ENCODE measurements around the gene TAGLN2. TPM values are rescaled to one million over a fixed set of nuclear protein-coding genes. Genes with fewer than 3 reads are reported as not detected.
A peak's percentile ranks its signal among the peaks of the same experiment; 100 is the strongest.

TAGLN2 gene
- total and polyA plus RNA-seq, 9 of the 15 experiments (the other 6 are each of a cell fraction or from before 2014, with no cell fraction given), result 192 to 683 (median 455) TPM

DNA sequence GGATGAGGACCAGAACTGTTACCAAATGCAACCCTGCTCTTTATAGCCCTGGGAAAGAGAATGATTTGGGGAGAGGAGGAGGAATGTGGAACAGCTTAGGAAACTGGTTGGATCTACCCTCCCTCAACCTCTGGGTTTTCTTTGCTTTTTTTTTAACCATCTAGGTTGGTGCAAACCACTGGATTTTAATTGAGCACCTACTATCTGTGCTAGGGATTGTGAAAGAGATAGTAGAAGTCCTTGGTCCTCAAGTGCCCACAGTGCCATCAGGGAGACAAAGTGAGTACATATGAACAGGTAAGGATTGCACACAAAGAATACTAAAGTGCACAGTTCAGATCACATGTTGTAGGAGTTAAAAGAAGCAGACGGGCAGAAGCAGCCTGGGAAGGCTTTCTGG lies 4.7 kb downstream of the TAGLN2 start:
- no TSS peak for BruUV-seq (replicated peaks)
- H3K9me1 ChIP-seq (ENCODE audit: control insufficient read depth, insufficient read depth, low read length), result peaks cover 12% of the 10 kb centered on the region
- no peaks in the 10 kb centered on the region for H3K27me3 ChIP-seq (ENCODE audit: control insufficient read depth in 2 of 2, insufficient read depth in 2 of 2, low read length in 2 of 2)
- H2AFZ ChIP-seq (ENCODE audit: low read depth, low read length), result no peak overlapping the region
- POLR2A ChIA-PET, result interaction anchor here (0.8 to 0.9 kb wide), 2 partner anchors 9 to 17 kb away, joined by 4 read pairs; no protein-coding TSS in a partner anchor
- CTCF ChIA-PET (ENCODE audit: low intra/inter-chr PET ratio), result no interaction called here
- ATAC-seq, result no peak
- 58% methylated on average over 1 of the region's 1 CpG for WGBS (ENCODE audit: insufficient coverage, low coverage, missing lambda C conversion rate)
- TF ChIP-seq, protein P1, sequence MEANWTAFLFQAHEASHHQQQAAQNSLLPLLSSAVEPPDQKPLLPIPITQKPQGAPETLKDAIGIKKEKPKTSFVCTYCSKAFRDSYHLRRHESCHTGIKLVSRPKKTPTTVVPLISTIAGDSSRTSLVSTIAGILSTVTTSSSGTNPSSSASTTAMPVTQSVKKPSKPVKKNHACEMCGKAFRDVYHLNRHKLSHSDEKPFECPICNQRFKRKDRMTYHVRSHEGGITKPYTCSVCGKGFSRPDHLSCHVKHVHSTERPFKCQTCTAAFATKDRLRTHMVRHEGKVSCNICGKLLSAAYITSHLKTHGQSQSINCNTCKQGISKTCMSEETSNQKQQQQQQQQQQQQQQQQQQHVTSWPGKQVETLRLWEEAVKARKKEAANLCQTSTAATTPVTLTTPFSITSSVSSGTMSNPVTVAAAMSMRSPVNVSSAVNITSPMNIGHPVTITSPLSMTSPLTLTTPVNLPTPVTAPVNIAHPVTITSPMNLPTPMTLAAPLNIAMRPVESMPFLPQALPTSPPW (CRISPR knock-in tag; IDR thresholded peaks at IDR 0.05), result 0 out of 2 replicates have a peak, but pooled peaks have one; percentile 18
- TF ChIP-seq HNRNPUL1 (IDR thresholded peaks at IDR 0.05; ENCODE audit: low read length), result no peak
- no peak for TF ChIP-seq ZFP36 (IDR thresholded peaks at IDR 0.05; ENCODE audit: low read depth, low read length, partially characterized antibody)
- peaks cover 39% of the 10 kb centered on the region for H4K20me1 ChIP-seq (replicated peaks; ENCODE audit: control insufficient read depth, insufficient read depth, low read length)
- in situ Hi-C loops (cut with MboI), result no loop called here
- peaks cover 24 to 44% of the 10 kb centered on the region in 2 experiments for H3K4me1 ChIP-seq (replicated peaks in 1 of 2; ENCODE audit: control insufficient read depth in 2 of 2, insufficient read depth in 2 of 2, low read length in 2 of 2)
- peaks cover 62% of the 10 kb centered on the region for H3K79me2 ChIP-seq (ENCODE audit: control insufficient read depth, insufficient read depth, low read length)
- peak overlapping the region in 1 of 2 experiments; percentile 99; a peak in 1 of 4 replicates for H3K9ac ChIP-seq (ENCODE audit: insufficient read depth in 1 of 2, low read depth in 2 of 2, low read length in 2 of 2)
- peaks cover 71% of the 10 kb centered on the region for H3K36me3 ChIP-seq (ENCODE audit: control insufficient read depth, insufficient read depth, low read length)
- H3K4me2 ChIP-seq (ENCODE audit: insufficient read depth, low read length), result 0 out of 2 replicates have a peak overlapping the region, but pooled peaks have one; percentile 94
- intact Hi-C loops (cut with micrococcal nuclease), result loop anchor here (10.0 kb wide), 2 partner anchors 86 to 344 kb away; partner anchors contain the start of gene DCAF8
- no peak for FAIRE-seq
- H3K4me3 ChIP-seq, result no peak overlapping the region
- H3K9me3 ChIP-seq (replicated peaks; ENCODE audit: control insufficient read depth, insufficient read depth, low read depth, low read length), result no peaks in the 10 kb centered on the region
- DNase-seq (ENCODE audit: extremely low read depth in 1 of 4, low spot score in 3 of 4), result no peak
- H3K27ac ChIP-seq (ENCODE audit: extremely low read depth, low read depth, low read length), result 0 out of 3 replicates have a peak overlapping the region, but pooled peaks have one; percentile 100
